Urinary bladder (tissue), 4 donors: Measurements from ENCODE around the gene NELFA. TPM values are rescaled to one million over a fixed set of nuclear protein-coding genes. Genes with fewer than 3 reads are reported as not detected.
"Not testable (repeated sequence)": the region's sequence is repeated elsewhere in the genome, so short reads cannot be mapped to it uniquely, and the experiment has no call there.

ENCODE experiments used
- DNase-seq: peaks from one replicate; pipeline ENCODE4 v3.0.0-alpha.2; 2015; ENCODE audit errors: extremely low spot score
- H3K27ac ChIP-seq: one replicate; pipeline ENCODE4 v1.5.1; 2013; ENCODE audit warnings: low read depth, mild to moderate bottlenecking, moderate library complexity
- H3K36me3 ChIP-seq: one replicate; pipeline ENCODE4 v1.6.1; 2013; ENCODE audit warnings: mild to moderate bottlenecking, moderate library complexity; ENCODE audit not compliant: insufficient read depth
- H3K4me1 ChIP-seq: one replicate; pipeline ENCODE4 v1.6.1; 2013; ENCODE audit warnings: mild to moderate bottlenecking, moderate library complexity; ENCODE audit not compliant: insufficient read depth
- H3K4me3 ChIP-seq: one replicate; pipeline ENCODE4 v1.5.1; 2013; ENCODE audit warnings: low read depth, low read length
- WGBS: extraction: QIAGEN DNeasy Blood & Tissue Kit; methylation state at CpG from one replicate; pipeline ENCODE4 v1.1.7; 2013; 5-methylcytosine and 5-hydroxymethylcytosine counted together
- polyA plus RNA-seq: library from polyadenylated mRNA; stranded (reverse); fragments of 200-250 nt; gene quantifications from one replicate; pipeline ENCODE4 v1.2.3, GENCODE V29; 2013
- total RNA-seq: library from RNA; depleted of rRNA; stranded (reverse); fragments of >200 nt; gene quantifications from one replicate; pipeline ENCODE4 v1.2.3, GENCODE V29; 2014
- donor health status: healthy with polysubstance abuse.
- donor health status: healthy.

NELFA gene
- total and polyA plus RNA-seq, 2 donors: 17.4 to 26.9 TPM

DNA sequence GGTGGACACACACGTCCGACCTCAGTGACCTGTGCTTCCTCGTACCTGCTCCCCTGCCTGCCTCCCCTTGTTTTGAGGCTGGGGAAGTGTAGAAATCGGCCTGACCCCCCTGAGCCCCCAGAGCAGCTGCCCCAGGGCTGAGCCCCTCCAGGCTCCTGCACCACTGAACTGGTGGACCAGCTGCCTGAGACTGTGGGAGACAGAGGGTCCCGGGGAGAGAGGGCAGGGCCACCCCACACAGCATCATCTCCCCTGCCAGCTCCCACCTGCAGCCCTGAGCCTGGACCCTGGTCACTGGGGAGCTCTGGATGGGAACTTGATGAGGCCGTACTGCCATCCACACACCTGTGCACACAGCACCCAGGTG is 35.3 kb upstream of the NELFA start:
- 93% methylated on average over 6 of the region's 6 CpGs for WGBS

DNA sequence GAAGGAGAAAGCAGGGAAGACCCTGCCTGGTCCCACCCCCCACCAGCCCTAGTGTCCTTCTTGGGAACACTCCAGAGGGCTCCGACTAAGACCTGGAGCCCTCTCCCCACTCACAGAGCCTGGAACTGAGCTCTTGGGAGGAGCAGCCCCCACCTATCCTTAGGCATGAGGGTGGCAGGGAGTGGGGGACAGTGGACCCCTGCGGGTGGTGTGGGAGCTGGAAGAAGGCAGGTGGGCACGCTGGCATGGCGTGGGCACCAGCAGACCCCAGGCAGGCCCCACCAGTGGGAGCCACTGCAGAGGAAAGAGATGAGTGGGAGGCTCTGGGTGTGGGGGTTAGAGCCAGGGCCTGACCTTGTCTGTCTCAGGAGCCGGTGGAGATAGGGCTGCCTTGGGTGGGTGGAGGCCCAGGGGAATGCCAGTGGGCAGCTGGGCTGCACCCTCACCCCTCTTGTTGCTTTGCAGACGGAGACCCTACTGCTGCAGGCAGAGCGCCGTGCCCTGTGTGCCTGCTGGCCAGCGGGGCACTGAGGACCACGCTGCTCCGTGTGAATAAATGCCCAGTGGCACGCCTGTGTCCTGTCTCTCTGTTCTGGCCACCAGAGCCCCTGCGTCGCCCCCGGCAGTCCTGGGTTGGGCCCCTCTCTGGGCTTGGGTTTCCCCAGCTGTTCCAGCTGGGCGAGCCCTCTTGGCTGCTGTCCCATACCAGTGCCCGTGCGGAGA is 34.8 kb upstream of the NELFA start:
- H3K27ac ChIP-seq: no peak overlapping the region
- no peak for DNase-seq
- H3K36me3 ChIP-seq: no peaks in the 10 kb centered on the region
- H3K4me1 ChIP-seq: peaks cover 9% of the 10 kb centered on the region
- 89% methylated on average over 18 of the region's 18 CpGs for WGBS
- no peak overlapping the region for H3K4me3 ChIP-seq

More for the DNA sequence above, 35.3 kb upstream of the NELFA start:
- no peak overlapping the region for H3K4me3 ChIP-seq
- H3K4me1 ChIP-seq: peaks cover 9% of the 10 kb centered on the region
- DNase-seq: no peak
- H3K36me3 ChIP-seq: no peaks in the 10 kb centered on the region
- H3K27ac ChIP-seq: no peak overlapping the region

DNA sequence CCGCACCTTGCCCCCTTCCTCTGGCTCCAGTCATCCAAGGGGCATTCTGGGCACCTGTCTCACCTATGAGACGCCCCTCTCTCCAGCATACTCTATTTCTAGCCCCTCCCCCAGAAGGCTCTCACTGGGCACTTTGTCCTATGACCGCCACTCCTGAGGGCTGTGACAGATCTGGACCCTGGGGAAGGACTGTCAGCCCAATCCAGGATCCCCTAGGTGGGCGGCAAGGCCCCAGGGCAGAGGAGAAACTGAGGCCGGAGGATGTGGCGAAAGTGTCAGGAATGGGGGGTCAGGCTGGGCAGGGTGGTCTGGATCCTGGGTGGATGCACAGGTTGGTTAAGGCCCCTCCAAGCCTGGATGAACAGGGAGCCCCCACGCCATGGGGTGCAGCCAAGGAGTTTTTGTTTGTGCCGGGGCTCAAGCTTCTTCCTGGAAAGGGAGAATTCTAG is 34.2 kb upstream of the NELFA start:
- 87% methylated on average over 8 of the region's 8 CpGs for WGBS
- no peak for DNase-seq
- no peak overlapping the region for H3K4me3 ChIP-seq

DNA sequence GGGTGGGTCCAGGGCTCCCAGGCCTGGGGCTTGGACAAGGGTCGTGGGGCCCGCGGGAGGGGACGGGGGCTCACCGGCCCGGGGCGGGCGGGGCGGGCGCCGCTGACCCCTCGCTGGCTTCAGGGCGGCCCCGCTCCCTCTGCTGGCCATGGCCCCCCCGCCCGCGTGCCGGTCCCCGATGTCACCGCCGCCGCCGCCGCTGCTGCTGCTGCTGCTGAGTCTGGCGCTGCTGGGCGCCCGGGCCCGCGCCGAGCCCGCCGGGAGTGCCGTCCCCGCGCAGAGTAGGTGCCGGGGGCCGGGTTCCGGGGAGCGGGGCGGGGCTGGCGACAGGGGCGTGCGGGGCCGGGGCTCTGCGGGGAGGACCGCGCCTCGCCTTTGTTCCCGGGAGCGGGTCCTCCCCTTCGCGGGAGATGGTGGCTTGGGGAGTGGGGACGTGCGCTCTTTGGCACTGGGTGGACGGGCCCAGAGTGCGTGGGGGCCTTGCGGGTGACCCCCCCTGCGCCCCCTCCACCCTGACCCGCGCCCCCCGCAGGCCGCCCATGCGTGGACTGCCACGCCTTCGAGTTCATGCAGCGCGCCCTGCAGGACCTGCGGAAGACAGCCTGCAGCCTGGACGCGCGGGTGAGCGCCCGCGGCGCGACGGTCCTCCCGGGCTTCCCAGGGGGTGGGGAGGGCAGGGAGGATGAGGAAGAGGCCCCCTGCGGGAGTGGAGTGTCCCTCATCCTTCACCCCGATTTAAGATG is 33.6 kb upstream of the NELFA start:
- Histone ChIP-seq H3K27ac (no peak overlapping the region), H3K4me1 (peaks cover 9% of the 10 kb centered on the region), H3K4me3 (peak overlapping the region; percentile 88), H3K36me3 (no peaks in the 10 kb centered on the region)
- DNase-seq: no peak
- 1% methylated on average over 72 of the region's 80 CpGs for WGBS

More for the DNA sequence above, 34.2 kb upstream of the NELFA start:
- no peaks in the 10 kb centered on the region for H3K36me3 ChIP-seq
- H3K27ac ChIP-seq: no peak overlapping the region
- peaks cover 9% of the 10 kb centered on the region for H3K4me1 ChIP-seq

DNA sequence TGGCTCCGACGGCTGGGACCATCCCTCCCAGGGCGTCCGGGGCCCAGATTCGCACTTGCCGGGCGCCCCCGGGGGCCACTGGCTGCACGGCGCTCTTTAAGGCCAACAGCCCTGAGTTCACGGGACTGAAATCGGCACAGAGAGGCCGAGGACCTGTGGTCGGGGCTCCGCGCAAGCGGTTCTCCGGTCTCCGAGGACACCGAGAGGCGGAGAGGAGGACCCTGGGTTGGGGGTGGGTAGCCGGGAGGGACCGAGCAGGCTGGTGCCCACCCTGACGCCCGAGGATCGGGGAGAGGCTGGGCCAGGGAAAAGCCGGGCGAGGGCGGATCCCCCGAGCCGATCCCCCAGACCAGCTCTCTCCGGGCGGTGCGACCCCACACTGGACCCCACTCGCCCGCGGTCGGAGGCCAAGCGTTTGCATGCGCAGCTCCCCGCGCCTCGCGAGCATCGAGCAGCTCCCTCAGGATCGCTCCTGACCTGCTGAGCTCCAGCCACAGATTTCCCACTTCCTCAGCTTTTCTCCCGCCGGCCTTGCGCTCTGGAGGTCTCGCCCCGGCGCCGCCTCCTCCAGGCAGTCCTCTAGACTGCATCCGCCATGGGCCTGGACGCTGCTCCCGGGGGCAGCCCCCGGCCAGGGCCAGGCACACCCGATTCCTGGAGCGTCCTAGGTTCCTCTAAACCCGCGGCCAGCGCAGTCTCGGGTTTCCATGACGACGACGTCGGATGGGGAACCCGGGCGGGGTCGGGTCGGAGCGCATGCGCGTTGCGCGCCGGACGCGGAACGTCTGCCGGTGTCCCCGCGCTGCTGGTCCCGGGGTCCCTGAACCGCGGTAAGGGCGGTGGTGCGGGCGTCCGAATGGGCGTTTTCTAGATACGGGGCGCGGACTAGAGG is 32.7 kb upstream of the NELFA start:
- WGBS: 1% methylated on average over 94 of the region's 94 CpGs
- Histone ChIP-seq H3K36me3 (no peaks in the 10 kb centered on the region), H3K4me3 (peak overlapping the region; percentile 88), H3K27ac (no peak overlapping the region), H3K4me1 (peaks cover 7% of the 10 kb centered on the region)
- no peak for DNase-seq

DNA sequence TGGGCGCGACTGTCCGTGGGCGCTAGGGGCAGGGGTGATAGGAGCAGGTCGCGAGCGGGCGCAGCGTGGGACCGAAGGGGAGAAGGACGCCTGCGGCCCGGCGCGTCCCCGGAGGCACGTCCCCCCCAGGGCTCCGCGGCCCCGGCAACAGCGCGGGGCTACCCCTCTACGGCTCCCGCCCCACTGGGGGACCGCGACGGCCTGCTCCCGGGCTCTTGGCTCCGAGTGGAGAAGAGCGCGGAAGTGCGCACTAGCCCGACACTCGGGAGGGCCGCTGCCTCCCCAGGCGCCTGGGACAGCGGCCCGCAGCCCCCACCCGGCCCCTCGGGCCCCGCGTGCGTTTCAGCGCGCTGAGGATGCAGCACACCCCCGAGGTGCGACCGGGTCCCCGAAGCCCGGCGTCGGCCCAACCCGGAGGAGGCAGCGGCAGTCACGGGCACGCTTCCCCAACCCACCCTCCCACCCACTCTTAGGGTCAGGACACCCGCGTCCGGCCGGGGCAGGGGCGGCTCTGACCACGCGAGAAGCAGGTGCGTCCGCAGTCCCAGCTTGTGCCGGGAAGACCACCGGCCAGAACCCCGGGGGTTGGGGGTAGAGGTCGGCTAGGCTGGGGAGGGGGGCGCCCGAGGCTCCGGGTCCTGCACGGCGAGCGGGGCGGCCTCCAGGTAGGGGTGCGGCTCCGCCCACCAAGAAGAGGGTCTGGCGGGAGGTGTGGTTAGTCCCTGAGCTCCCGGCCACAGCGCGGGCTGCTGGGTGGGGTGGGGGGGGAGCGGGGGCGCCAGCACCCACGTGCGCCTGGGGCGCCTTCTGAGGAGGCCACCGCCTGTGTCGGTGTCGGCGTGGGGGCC is 31.8 kb upstream of the NELFA start:
- H3K4me1 ChIP-seq: peaks cover 7% of the 10 kb centered on the region
- DNase-seq: no peak
- WGBS: 5% methylated on average over 90 of the region's 91 CpGs
- peak overlapping the region; percentile 88 for H3K4me3 ChIP-seq
- no peak overlapping the region for H3K27ac ChIP-seq
- H3K36me3 ChIP-seq: no peaks in the 10 kb centered on the region

DNA sequence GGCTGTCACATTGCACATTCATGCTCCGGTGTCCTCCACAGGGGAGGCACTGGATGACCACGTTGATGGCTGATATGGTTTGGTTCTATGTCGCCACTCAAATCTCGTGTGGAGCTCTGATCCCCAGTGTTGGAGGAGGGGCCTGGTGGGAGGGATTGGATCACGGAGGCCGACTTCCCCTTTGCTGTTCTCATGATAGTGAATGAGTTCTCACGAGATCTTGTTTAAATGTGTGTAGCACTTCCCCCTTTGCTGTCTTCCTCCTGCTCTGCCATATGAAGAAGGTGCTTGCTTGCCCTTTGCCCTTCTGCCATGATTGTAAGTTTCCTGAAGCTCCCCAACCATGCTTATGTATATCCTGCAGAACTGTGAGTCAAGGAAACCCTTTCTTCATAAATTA is 28.1 kb upstream of the NELFA start:
- Histone ChIP-seq H3K27ac (no peak overlapping the region), H3K36me3 (no peaks in the 10 kb centered on the region), H3K4me3 (no peak overlapping the region), H3K4me1 (peaks cover 6% of the 10 kb centered on the region)
- WGBS: 67% methylated on average over 7 of the region's 7 CpGs
- DNase-seq: no peak

DNA sequence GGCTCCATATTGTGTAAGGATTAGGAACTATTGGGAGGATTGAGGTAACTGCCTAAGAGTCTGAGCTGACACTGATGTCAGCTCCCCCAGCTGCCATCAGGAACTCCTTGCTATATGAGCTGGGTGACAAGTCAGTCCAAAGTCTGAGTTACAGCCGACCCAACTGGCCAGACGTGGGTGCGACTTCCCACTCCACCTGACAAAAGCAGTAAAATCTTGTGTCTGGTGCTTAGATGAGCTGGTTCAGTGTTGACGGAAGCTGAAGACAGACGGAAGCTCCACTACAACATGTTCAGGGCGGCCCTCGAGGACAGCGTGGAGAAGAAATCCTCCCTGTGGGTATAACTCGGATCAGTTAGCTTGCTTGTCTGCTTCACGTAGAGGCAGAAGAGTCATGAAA is 27.6 kb upstream of the NELFA start:
- Histone ChIP-seq H3K4me3 (no peak overlapping the region), H3K27ac (no peak overlapping the region), H3K36me3 (no peaks in the 10 kb centered on the region), H3K4me1 (peaks cover 4% of the 10 kb centered on the region)
- DNase-seq: no peak
- 78% methylated on average over 10 of the region's 10 CpGs for WGBS

DNA sequence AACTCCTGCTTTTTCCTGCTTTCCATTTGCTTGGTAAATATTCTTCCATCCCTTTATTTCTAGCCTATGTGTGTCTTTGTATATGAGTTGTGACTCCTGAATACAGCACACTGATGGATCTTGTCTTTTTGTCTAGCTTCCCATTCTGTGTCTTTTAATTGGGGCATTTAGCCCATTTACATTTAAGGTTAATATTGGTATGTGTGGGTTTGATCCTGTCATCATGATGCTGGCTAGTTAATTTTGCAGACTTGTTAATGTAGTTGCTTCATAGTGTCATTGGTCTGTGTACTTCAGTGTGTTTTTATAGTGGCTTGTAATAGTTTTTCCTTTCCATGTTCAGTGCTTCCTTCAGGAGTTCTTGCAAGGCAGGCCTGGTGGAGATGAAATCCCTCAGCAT is 22.4 kb upstream of the NELFA start:
- H3K27ac ChIP-seq, H3K36me3 ChIP-seq, H3K4me3 ChIP-seq, DNase-seq, H3K4me1 ChIP-seq: not testable (repeated sequence)

DNA sequence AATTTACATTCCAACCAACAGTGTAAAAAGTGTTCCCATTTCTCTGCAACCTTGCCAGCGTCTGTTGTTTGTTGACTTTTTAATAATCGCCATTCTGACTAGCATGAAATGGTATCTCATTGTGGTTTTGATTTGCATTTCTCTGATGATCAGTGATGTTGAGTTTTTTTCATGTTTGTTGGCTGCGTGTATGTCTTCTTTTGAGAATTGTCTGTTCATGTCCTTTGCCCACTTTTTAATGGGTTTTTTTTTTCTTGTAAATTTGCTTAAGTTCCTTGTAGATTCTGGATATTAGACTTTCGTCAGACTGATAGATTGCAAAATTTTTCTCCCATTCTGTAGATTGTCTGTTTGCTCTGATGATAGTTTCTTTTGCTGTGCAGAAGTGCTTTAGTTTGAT is 18.3 kb upstream of the NELFA start:
- H3K4me3 ChIP-seq, DNase-seq, H3K4me1 ChIP-seq, H3K36me3 ChIP-seq, H3K27ac ChIP-seq: not testable (repeated sequence)
- 81% methylated on average over 4 of the region's 4 CpGs for WGBS

DNA sequence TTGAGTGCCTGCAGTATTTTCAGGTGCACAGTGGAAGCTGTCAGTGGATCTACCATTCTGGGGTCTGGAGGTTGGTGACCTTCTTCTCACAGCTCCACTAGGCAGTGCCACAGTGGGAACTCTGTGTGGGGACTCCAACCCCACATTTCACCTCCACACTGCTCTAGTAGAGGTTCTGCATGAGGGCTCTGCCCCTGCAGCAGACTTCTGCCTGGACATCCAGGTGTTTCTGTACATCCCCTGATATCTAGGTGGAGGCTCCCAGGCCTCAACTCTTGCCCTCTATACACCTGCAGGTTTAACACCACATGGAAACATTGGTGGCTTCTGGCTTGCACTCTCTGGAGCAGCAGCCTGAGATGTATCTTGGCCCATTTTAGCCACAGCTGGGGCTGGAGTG is 17.0 kb upstream of the NELFA start:
- Histone ChIP-seq H3K27ac (no peak overlapping the region), H3K36me3 (no peaks in the 10 kb centered on the region), H3K4me1 (no peaks in the 10 kb centered on the region), H3K4me3 (no peak overlapping the region)
- DNase-seq: no peak

DNA sequence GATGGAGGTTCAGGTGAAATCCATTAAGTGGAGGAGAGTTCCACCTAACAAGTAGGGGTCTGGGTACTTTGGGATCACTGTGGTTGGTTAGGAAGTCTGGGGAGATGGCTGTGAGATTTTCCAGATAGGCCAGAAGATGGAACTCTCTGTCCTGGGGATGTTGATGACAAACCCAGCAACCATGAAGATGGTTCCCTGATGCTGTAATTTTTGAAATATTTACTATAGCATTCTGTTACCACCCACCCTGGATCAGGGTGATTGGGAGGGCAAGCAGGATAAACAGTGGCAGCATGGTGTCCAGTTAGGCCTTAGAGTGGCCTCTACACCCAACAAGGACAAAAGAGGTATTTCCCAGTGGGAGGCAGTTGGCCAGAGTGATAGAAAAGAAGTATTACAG is 15.9 kb upstream of the NELFA start:
- Histone ChIP-seq H3K4me1 (no peaks in the 10 kb centered on the region), H3K4me3 (no peak overlapping the region), H3K27ac (no peak overlapping the region), H3K36me3 (no peaks in the 10 kb centered on the region)
- DNase-seq: no peak

DNA sequence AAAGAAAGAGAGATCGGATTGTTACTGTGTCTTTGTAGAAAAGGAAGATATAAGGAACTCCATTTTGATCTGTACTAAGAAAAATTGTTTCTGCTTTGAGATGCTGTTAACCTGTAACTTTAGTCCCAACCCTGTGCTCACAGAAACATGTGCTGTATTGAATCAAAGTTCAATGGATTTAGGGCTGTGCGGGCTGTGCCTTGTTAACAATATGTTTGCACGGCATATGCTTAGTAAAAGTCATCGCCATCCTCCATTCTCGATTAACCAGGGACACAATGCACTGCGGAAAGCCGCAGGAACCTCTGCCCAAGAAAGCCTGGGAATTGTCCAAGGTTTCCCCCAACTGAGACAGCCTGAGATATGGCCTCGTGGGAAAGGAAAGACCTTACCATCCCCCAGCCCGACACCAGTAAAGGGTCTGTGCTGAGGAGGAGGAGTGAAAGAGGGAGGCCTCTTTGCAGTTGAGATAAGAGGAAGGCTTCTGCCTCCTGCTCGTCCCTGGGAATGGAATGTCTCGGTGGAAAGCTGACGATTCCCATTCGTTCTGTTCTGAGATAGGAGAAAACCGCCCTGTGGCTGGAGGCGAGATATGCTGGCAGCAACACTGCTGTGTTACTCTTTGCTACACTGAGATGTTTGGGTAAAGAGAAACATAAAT is 12.7 kb upstream of the NELFA start:
- not testable (repeated sequence) for H3K36me3 ChIP-seq, H3K4me3 ChIP-seq, H3K4me1 ChIP-seq, H3K27ac ChIP-seq, DNase-seq
- WGBS: 19% methylated on average over 15 of the region's 15 CpGs
